ENCODE measurements around the gene INSIG2. TPM values are rescaled to one million over a fixed set of nuclear protein-coding genes. Genes with fewer than 3 reads are reported as not detected.
A peak's percentile ranks its signal among the peaks of the same experiment; 100 is the strongest.

INSIG2 gene
- total RNA-seq = 24.7 to 27.7 TPM (median 25.0 TPM) in 3 replicates
- long read RNA-seq, transcript INSIG2-201 (6 exons, 2,590 nt) = major isoform, 68 of 97 reads
- long read RNA-seq, partial matches to known transcripts = 4 of 97 reads
- long read RNA-seq, other reads (novel, unspliced or antisense) = 21 of 97 reads

DNA sequence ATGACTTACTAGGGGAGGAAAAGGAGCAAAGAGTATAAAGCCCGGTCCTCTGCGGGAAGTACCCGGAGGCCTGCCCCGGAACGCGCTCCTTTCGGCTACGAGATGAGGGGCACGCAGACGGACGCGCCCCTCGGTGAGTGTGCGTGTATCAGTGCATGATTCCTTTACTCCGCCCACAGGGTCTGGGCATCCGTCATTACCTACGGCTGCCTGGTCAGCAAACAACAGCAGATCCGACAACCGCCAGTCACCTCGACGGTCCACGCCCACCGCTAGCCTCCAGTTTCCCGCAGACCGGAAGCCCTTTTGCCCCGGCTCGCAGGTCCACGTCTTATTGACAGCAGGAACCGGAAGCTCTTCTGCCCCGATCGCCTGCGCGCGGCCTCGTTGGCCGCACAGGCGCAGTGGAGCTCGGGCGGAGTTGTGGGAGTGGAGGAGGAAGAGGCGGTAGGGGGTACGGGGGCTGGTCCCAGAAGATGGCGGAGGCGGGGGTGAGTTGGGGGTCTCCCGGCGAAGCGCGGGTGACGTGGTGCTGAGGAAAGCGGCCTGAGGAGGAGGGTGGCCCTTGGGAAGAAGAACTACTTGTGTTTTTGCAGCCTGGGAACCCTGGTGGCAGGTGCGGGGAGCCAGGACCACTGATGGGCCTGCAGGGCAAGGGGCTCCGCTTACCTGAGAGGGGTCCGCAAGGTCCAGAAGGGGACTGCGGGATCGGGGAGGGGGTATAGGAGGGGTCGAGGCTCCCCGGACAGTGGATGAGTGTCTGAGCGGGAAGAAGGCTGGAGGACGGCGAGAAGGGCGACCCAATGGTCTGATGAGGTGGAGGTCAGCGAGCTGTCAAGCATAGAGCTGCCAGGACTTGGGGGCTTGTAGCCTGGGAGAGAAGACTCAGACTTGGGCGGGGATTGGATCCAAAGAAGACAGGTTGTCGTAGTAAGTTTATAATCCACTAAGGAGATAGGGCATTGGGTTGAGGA lies at the start of gene INSIG2:
TSS of gene INSIG2 (plus strand) at position 421 of the 974 bp plus-strand sequence. CDS start 8,086 bp downstream, outside the sequence.
- Mint-ChIP-seq H3K27ac (ENCODE audit: unreplicated experiment) (peak within 1 kb of the TSS; percentile 52), H3K9me3 (ENCODE audit: low read depth) (peaks cover 3% of the 10 kb centered on the region), H3K36me3 (ENCODE audit: low read depth) (no peaks in the 10 kb centered on the region), H3K4me3 (ENCODE audit: unreplicated experiment) (peak within 1 kb of the TSS; percentile 92), H3K27me3 (ENCODE audit: low read depth) (peaks cover 13% of the 10 kb centered on the region), H3K4me1 (ENCODE audit: low read depth) (peaks cover 29% of the 10 kb centered on the region)
- TF ChIP-seq, protein P1, sequence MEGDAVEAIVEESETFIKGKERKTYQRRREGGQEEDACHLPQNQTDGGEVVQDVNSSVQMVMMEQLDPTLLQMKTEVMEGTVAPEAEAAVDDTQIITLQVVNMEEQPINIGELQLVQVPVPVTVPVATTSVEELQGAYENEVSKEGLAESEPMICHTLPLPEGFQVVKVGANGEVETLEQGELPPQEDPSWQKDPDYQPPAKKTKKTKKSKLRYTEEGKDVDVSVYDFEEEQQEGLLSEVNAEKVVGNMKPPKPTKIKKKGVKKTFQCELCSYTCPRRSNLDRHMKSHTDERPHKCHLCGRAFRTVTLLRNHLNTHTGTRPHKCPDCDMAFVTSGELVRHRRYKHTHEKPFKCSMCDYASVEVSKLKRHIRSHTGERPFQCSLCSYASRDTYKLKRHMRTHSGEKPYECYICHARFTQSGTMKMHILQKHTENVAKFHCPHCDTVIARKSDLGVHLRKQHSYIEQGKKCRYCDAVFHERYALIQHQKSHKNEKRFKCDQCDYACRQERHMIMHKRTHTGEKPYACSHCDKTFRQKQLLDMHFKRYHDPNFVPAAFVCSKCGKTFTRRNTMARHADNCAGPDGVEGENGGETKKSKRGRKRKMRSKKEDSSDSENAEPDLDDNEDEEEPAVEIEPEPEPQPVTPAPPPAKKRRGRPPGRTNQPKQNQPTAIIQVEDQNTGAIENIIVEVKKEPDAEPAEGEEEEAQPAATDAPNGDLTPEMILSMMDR (IDR thresholded peaks at IDR 0.05) = peak; percentile 34
- DNase-seq (ENCODE audit: low spot score) = peak; percentile 97

DNA sequence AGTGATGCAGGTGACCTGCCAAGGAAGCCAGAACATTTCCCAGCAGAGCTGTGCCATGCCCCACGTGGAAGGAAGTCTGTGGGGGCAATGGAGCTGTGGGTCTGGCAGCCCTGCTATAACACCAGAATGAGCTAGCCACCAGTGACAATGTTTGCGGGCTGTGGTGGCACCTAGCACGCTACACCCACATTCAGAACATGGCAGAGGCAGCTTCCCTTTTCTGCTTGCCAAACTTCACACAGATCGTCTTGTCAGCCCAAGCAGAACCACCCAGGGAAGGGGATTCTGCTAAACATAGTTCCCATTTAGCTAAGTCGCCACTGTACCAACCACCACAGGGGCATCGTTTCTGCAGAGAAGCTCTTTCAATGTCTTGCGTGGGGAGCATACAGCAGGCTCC lies 47.4 kb upstream of the INSIG2 start:
- H3K27me3 Mint-ChIP-seq (ENCODE audit: low read depth) = peaks cover 53% of the 10 kb centered on the region
- no peak for DNase-seq (ENCODE audit: low spot score)
- H3K4me1 Mint-ChIP-seq (ENCODE audit: low read depth) = no peaks in the 10 kb centered on the region
- H3K36me3 Mint-ChIP-seq (ENCODE audit: low read depth) = peaks cover 5% of the 10 kb centered on the region
- H3K27ac Mint-ChIP-seq (ENCODE audit: unreplicated experiment) = no peak overlapping the region
- peaks cover 9% of the 10 kb centered on the region for H3K9me3 Mint-ChIP-seq (ENCODE audit: low read depth)
- no peak overlapping the region for H3K4me3 Mint-ChIP-seq (ENCODE audit: unreplicated experiment)
- TF ChIP-seq, protein P1 (IDR thresholded peaks at IDR 0.05) = no peak

DNA sequence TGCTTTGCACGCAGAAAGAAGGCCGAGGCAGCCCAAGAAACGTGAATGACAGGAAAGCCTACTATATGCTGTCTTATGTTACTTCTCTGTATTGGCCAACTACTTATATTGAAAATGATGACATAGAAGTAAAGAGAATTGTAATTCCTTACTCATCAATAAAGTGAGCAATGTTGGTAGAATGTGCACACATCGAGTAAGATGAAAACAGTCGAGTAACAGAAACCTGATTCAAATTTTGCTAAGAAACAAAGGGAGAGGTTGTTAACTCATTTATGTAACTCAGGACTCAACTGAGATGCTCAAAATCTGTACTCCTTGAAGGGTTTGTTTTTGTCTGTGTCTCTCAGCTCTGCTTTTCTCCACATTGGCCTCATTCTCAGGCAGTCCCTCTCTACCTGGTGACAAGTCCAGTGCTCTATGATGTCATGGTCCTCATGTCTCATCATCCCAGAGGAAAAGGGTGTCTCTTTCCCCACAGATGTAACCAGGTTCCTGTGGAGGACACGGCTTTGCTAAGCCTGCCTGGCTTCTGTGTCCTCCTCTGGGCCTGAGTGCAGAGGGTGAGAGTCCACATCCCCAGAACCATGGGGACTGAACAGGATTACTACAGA lies 44.1 kb upstream of the INSIG2 start:
- H3K9me3 Mint-ChIP-seq (ENCODE audit: low read depth) = no peaks in the 10 kb centered on the region
- no peak for DNase-seq (ENCODE audit: low spot score)
- no peak overlapping the region for H3K27ac Mint-ChIP-seq (ENCODE audit: unreplicated experiment)
- no peak overlapping the region for H3K4me3 Mint-ChIP-seq (ENCODE audit: unreplicated experiment)
- TF ChIP-seq, protein P1 (IDR thresholded peaks at IDR 0.05) = no peak
- H3K4me1 Mint-ChIP-seq (ENCODE audit: low read depth) = peaks cover 3% of the 10 kb centered on the region
- H3K36me3 Mint-ChIP-seq (ENCODE audit: low read depth) = peaks cover 2% of the 10 kb centered on the region
- peaks cover 49% of the 10 kb centered on the region for H3K27me3 Mint-ChIP-seq (ENCODE audit: low read depth)

DNA sequence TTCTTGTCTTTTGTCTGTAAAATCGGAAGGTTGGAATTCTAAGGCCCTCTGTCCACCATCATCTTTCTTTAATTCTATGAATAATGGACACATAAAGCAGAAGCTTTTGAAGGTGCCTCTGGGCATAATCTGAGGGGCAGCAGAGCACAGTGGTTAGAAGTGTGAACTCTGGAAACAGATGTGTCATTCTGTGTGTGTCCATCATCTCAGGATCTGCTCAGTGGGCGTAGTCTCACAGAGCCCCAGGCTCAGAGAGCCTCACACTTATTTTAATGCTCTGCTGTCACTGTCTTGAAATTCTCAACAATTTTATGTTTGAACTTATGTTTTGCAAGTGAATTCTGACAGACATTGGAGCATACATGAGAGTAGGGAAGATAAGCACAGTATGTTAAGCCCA lies 43.4 kb upstream of the INSIG2 start:
- Mint-ChIP-seq H3K27ac (ENCODE audit: unreplicated experiment) (no peak overlapping the region), H3K4me3 (ENCODE audit: unreplicated experiment) (no peak overlapping the region), H3K27me3 (ENCODE audit: low read depth) (peaks cover 45% of the 10 kb centered on the region), H3K4me1 (ENCODE audit: low read depth) (peaks cover 3% of the 10 kb centered on the region), H3K36me3 (ENCODE audit: low read depth) (peaks cover 2% of the 10 kb centered on the region), H3K9me3 (ENCODE audit: low read depth) (no peaks in the 10 kb centered on the region)
- DNase-seq (ENCODE audit: low spot score) = no peak
- TF ChIP-seq, protein P1 (IDR thresholded peaks at IDR 0.05) = no peak

DNA sequence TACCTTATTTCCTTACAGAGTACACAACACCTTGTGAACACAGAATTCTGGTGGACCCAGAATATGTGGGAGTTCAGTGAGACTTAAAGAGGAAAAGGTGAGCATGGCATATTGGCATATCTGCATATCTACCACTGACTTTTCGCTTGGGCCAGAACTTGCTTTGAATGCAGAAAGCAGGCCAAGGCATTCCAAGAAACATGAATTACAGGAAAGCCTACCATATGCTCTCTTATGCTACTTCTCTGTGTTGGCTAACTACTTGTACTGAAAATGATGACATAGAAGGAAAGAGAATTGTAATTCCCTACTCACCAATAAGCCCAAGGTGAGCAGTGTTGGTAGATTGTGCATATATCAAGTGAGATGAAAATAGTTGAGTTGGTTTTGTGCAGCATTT lies 43.0 kb upstream of the INSIG2 start:
- Mint-ChIP-seq H3K4me3 (ENCODE audit: unreplicated experiment) (no peak overlapping the region), H3K27me3 (ENCODE audit: low read depth) (peaks cover 44% of the 10 kb centered on the region), H3K36me3 (ENCODE audit: low read depth) (peaks cover 2% of the 10 kb centered on the region), H3K4me1 (ENCODE audit: low read depth) (peaks cover 3% of the 10 kb centered on the region), H3K27ac (ENCODE audit: unreplicated experiment) (no peak overlapping the region), H3K9me3 (ENCODE audit: low read depth) (no peaks in the 10 kb centered on the region)
- DNase-seq (ENCODE audit: low spot score) = no peak
- TF ChIP-seq, protein P1 (IDR thresholded peaks at IDR 0.05) = no peak

All from chondrocyte (in vitro differentiated cells).